Measurements from ENCODE around the gene TPSAB1.
"Not testable (repeated sequence)": the region's sequence is repeated elsewhere in the genome, so short reads cannot be mapped to it uniquely, and the experiment has no call there.

TPSAB1 gene

DNA sequence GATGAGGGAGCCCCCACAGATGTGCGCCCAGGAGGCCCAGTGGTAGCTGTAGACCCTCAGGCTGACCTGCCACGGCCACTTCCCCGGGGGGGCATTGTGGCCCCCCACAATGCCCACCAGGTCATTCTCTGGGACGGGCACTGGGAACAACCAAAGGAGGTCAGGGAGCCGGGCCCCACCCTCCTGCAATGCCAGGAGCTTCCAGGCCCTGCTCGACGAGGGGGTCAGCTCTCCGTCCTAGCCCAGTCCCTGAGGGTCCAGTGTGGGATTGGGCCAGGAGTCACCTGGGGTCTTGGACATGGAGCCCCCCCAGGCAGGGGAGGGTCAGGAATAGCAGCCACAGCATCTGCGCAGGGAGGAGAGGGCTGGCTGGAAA lies 22.3 kb downstream of the TPSAB1 start:
- TF ChIP-seq, protein P1, sequence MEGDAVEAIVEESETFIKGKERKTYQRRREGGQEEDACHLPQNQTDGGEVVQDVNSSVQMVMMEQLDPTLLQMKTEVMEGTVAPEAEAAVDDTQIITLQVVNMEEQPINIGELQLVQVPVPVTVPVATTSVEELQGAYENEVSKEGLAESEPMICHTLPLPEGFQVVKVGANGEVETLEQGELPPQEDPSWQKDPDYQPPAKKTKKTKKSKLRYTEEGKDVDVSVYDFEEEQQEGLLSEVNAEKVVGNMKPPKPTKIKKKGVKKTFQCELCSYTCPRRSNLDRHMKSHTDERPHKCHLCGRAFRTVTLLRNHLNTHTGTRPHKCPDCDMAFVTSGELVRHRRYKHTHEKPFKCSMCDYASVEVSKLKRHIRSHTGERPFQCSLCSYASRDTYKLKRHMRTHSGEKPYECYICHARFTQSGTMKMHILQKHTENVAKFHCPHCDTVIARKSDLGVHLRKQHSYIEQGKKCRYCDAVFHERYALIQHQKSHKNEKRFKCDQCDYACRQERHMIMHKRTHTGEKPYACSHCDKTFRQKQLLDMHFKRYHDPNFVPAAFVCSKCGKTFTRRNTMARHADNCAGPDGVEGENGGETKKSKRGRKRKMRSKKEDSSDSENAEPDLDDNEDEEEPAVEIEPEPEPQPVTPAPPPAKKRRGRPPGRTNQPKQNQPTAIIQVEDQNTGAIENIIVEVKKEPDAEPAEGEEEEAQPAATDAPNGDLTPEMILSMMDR (IDR thresholded peaks at IDR 0.05; ENCODE audit: insufficient read depth, low read depth, low read length, missing control alignments) = no peak
- no peak overlapping the region for H3K4me3 ChIP-seq (ENCODE audit: low read depth, low read length)

DNA sequence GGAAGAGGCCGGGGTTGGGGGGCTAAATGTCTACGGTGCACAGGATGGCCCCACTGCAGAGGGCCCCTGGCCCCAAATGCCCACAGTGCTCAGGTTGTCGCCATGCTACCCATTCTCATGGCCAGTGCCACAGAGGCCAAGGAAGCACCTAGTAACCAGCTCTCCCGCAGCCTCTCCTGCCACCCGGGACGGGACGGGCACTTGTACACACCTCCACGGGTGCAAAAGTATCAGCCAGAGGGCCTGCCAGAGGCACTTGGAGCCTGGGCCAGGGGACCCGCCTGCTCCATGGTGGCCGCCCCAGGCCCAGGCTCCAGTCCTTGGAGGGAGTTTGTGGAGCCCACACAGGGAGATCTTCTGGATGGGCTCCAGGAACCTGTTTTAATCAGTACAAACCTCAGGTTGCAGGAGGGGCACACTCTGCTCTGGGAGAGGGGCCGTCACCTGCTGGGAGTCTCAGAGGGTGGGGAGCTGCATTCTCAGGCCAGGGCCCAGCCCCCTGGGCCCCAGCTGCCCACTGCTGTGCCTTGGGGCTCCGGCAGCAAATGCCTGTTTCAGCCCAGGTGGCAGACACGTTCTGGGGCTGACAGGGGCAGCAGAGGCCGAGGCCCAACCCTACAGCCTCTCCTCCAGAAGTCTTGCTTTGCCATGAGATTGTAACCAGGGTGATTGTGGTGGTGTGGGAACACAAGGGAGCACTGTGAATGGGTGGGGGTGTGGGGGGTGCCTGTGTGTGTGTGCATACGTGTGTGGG lies 23.3 kb downstream of the TPSAB1 start:
- no peak overlapping the region for H3K4me3 ChIP-seq (ENCODE audit: low read depth, low read length)
- no peak for DNase-seq (ENCODE audit: low read depth)
- TF ChIP-seq, protein P1 (IDR thresholded peaks at IDR 0.05; ENCODE audit: insufficient read depth, low read depth, low read length, missing control alignments) = no peak

More for the DNA sequence above, 22.3 kb downstream of the TPSAB1 start:
- DNase-seq (ENCODE audit: low read depth) = no peak

DNA sequence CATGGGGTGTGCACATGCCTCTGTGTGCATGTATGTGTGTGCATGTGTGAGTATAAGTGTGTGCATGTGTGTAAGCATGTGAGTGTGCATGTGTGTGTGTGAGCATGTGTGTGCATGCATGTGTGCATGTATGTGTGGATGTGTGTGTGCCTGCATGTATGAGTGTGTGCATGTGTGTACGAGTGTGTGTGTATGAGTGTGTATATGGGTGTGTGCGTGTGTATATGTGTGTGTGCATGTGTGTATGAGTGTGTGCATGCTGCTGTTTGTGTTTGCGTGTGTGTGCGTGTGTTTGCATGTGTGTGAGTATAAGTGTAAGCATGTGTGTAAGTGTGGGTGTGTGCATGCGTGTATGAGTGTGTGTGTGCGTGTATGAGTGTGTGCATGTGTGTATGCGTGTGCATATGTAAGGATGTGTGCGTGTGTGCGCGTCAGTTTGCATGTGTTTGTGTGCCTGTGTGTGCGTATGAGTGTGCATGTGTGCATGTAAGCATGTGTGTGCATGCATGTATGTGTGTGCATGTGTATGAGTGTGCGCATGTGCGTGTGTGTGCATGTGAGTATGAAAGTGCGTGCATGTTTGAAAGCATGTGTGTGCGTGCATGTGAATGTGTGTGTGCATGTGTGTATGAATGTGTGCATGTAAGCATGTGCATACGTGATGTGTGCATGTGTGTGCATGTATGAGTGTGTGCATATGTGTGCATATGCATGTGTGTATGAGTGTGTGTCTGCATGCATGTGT lies 24.0 kb downstream of the TPSAB1 start:
- no peak overlapping the region for H3K4me3 ChIP-seq (ENCODE audit: low read depth, low read length)
- TF ChIP-seq, protein P1 (IDR thresholded peaks at IDR 0.05; ENCODE audit: insufficient read depth, low read depth, low read length, missing control alignments) = no peak
- no peak for DNase-seq (ENCODE audit: low read depth)

DNA sequence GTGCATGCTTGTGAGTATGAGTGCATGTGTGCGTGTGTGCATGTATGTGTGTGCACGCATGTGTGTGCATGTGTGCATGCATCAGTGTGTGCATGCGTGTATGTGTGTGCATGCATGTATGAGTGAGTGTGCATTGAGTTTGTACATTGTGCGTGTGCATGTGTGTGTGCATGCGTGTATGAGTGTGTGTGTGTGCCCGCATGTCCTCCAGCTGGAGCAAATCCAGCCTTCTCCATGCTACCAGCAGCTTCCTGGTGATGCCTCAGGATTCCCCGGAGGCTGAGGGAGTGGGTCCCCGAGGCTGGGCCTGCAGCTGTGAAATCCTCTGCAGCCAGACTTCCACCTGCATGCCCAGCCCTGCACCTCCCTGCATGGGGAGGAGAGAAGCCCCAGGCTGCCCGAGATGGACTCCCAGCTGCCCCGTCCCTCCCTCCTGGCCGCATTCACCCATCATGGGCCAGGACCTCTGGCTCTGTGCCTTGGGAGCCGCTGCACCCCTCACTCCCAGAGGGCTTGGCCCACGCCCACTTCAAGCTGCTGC lies 24.7 kb downstream of the TPSAB1 start:
- TF ChIP-seq, protein P1 (IDR thresholded peaks at IDR 0.05; ENCODE audit: insufficient read depth, low read depth, low read length, missing control alignments) = no peak
- no peak for DNase-seq (ENCODE audit: low read depth)
- no peak overlapping the region for H3K4me3 ChIP-seq (ENCODE audit: low read depth, low read length)

DNA sequence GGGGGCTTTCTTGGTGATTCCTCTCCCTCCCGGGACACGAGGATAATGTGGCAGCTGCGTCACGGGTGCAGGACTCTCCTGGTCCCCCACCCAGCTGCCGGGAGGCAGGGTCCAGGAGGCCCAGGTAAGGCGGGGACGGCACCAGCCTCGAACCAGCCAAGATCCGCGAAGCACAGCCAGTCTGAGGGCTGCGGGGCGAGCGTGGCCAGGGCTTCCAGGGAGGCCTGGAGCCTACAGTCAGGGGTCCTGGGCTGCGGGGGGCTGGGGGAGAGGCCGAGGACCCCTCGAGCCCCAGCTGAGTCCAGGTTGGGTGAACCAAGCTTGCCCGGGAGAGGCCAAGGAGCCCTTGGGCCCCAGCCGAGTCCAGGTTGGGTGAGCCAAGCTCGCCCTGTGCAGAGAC lies 25.3 kb downstream of the TPSAB1 start:
- TF ChIP-seq, protein P1 (IDR thresholded peaks at IDR 0.05; ENCODE audit: insufficient read depth, low read depth, low read length, missing control alignments) = no peak
- no peak for DNase-seq (ENCODE audit: low read depth)
- no peak overlapping the region for H3K4me3 ChIP-seq (ENCODE audit: low read depth, low read length)

DNA sequence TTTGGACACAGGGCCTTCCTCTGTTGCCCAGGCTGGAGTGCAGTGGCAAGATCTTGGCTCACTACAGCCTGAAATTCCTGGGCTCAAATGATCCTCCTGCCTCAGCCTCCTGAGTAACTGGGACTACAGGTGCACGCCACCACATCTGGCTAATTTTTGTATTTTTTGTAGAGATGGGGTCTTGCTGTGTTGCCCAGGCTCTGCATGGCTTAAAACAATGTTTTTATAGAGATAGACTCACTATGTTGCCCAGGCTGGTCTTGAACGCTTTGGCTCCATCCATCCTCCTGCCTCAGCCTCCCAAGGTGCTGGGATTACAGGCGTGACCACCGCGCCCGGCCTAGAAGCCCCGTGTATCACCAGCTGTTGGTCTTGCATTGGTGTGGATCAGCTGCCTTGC lies 28.9 kb downstream of the TPSAB1 start:
- H3K4me3 ChIP-seq (ENCODE audit: low read depth, low read length); DNase-seq (ENCODE audit: low read depth): not testable (repeated sequence)

DNA sequence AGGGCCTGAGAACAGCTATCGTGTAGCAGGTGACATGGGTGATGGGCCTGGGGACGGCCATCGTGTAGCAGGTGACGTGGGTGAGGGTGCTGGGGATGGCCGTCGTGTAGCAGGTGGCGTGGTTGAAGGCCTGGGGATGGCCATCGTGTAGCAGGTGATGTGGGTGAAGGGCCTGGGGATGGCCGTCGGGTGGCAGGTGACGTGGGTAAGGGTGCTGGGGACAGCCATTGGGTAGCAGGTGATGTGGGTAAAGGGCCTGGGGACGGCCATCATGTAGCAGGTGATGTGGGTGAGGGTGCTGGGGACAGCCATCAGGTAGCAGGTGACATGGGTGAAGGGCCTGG lies 30.8 kb downstream of the TPSAB1 start:
- H3K4me3 ChIP-seq (ENCODE audit: low read depth, low read length) = no peak overlapping the region
- TF ChIP-seq, protein P1 (IDR thresholded peaks at IDR 0.05; ENCODE audit: insufficient read depth, low read depth, low read length, missing control alignments) = no peak
- no peak for DNase-seq (ENCODE audit: low read depth)

DNA sequence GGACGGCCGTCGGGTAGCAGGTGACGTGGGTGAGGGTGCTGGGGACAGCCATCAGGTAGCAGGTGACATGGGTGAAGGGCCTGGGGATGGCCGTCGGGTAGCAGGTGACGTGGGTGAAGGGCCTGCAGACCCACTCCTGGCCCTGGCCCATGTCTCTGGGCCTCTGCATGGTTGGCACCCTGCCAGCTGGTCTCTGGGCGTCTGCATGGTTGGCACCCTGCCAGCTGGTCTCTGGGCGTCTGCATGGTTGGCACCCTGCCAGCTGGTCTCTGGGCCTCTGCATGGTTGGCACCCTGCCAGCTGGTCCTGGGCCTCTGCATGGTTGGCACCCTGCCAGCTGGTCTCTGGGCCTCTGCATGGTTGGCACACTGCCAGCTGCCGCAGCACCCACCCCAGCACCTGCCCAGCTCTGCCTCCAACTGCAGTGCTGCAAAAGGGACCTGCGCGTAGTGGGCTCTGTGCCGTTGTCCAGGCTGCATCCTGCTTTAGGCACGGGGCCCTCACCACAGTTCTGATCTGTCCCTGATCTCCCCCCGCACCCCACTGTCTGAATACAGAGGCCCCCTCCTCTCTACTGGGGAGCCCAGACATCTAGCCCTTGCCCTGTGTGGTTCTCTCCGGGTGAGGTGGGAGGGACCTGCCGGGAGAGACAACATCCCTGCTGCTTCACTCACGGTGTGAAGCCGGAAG lies 31.4 kb downstream of the TPSAB1 start:
- not testable (repeated sequence) for DNase-seq (ENCODE audit: low read depth)

More for the DNA sequence above, 31.4 kb downstream of the TPSAB1 start:
- H3K4me3 ChIP-seq (ENCODE audit: low read depth, low read length) = not testable (repeated sequence)
